NCI-H748 treated with DMSO at 0.1 percent for 48 hours (cell line): ENCODE data around the gene ZNF133.

Experiments used
- DNase-seq: peaks from one replicate; lab custom pipeline; 2025; lab: John Stamatoyannopoulos, UW

Gene ZNF133

DNA sequence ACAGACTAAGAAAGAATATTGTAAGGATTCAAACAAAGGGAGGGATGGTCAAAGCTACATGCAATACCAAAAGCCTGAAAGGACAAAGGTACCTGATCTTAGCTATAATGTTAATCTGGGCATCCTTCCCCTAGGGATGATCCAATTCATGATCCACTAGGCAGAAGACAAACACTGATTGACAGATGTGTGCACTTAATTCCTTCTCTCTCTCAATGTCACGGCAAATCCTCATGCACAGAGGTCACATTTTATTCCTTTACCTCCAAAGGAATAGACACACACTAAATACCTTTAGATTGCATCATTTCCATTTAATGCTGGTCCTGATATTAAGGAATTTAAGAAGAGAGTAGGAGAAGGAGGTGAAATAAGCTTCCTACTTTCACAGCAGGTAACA is 73.4 kb downstream of the ZNF133 start:
- no peak for DNase-seq

- no peak for DNase-seq
These were observed 74.6 kb downstream of the ZNF133 start for GRCh38 chr20:18362916-18363315.

DNA sequence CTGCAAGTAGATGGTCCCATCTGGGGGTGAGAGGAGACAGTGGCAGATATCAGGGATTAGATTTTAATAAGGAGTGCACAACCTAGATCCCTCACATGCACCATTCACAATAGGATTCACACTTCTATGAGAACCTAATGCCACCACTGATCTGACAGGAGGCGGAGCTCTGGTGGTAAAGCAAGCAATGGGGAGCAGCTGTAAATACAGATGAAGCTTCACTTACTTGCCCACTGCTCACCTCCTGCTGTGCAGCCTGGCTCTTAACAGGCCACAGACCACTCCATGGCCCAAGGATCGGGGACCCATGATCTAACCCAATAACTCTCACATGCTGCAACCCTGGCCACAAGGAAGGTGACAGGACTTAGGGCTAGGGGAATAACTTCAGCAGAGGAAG is 75.4 kb downstream of the ZNF133 start:
- DNase-seq: no peak

DNA sequence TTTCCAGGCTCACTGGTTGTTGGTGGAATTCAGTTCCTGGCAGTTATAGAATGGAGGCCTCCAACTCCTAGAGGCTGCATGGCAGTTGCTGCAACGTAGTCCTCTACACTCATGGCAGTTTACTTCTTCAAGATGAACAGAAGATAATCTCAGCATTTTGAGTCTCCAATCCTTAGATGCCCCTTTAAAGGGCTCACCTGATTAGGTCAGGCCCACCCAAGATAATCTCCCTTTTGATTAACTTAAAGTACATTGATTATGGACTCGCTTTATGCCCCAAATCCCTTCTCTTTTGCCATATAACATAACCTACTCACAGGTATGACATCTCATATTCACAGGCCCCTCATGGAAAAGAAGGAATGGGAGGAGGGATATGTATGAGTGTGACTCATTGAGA is 76.4 kb downstream of the ZNF133 start:
- DNase-seq: no peak
